Tibial artery (tissue), 4 donors: ENCODE results near the gene STEAP3.
A peak's percentile ranks its signal among the peaks of the same experiment; 100 is the strongest.

Source experiments
- DNase-seq, 2 donors: peaks; one replicate each; pipeline ENCODE4 v3.0.0-alpha.2; 2019
- H3K27ac ChIP-seq, 2 donors: fragments of 200-600 bp; sonication (generic) in 1 of 2; 1 replicate in 1 of 2; 2 replicates in 1 of 2; pipeline ENCODE4 v1.5.1; 2018 to 2019; ENCODE audit warnings: mild to moderate bottlenecking in 1 of 2
- H3K27me3 ChIP-seq, 2 donors: fragments of 200-600 bp; sonication (generic) in 1 of 2; one replicate each; pipeline versions ENCODE4 v1.5.1 to v1.6.0; 2016 to 2019
- H3K36me3 ChIP-seq, 3 donors: fragments of 200-600 bp; sonication (generic) in 2 of 3; one replicate each; pipeline ENCODE4 v1.5.1; 2016 to 2019; ENCODE audit warnings: mild to moderate bottlenecking in 2 of 3
- H3K4me1 ChIP-seq, 4 donors: fragments of 200-600 bp; sonication (generic) in 2 of 4; 1 replicate in 3 of 4; 2 replicates in 1 of 4; pipeline ENCODE4 v1.5.1; 2016 to 2019
- H3K4me3 ChIP-seq, 2 donors: fragments of 200-600 bp; sonication (generic) in 1 of 2; 1 replicate in 1 of 2; 2 replicates in 1 of 2; pipeline ENCODE4 v1.5.1; 2018 to 2019; ENCODE audit warnings: mild to moderate bottlenecking in 2 of 2
- H3K9me3 ChIP-seq, 3 donors: fragments of 200-600 bp; sonication (generic) in 1 of 3; one replicate each; pipeline ENCODE4 v1.5.1; 2016 to 2019
- intact Hi-C: fragments of 100-400 bp; cut with DNase I; formaldehyde crosslinking; loops from one replicate; pipeline ENCODE4 v1.15.0; 2023; ENCODE audit warnings: low total_unique reads
- TF ChIP-seq, protein P1 (sequence below), 2 experiments: fragments of 200-600 bp in 1 of 2; fragments of 450-650 bp in 1 of 2; IDR thresholded peaks; one replicate each; pipeline ENCODE4 v1.5.1; 2017 to 2019; ENCODE audit warnings: antibody characterized with exemption in 2 of 2, mild to moderate bottlenecking in 1 of 2, moderate library complexity in 1 of 2

Gene STEAP3

DNA sequence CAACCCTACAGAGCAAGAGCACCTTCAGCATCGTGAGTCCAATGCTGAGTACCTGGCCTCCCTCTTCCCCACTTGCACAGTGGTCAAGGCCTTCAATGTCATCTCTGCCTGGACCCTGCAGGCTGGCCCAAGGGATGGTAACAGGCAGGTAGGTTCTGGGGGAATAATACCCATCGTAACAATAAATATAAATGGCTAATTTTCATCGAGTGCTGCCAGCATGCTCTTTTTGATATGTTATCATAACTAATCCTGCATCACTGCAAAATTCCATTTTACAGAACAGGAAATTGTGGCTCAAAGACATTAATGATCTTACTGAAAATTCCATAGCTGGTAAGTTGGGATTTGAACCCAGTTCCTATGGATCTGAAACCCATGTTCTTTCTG lies 22.2 kb downstream of the STEAP3 start:
- H3K4me3 ChIP-seq, result no peak overlapping the region
- DNase-seq, result no peak
- TF ChIP-seq, protein P1, sequence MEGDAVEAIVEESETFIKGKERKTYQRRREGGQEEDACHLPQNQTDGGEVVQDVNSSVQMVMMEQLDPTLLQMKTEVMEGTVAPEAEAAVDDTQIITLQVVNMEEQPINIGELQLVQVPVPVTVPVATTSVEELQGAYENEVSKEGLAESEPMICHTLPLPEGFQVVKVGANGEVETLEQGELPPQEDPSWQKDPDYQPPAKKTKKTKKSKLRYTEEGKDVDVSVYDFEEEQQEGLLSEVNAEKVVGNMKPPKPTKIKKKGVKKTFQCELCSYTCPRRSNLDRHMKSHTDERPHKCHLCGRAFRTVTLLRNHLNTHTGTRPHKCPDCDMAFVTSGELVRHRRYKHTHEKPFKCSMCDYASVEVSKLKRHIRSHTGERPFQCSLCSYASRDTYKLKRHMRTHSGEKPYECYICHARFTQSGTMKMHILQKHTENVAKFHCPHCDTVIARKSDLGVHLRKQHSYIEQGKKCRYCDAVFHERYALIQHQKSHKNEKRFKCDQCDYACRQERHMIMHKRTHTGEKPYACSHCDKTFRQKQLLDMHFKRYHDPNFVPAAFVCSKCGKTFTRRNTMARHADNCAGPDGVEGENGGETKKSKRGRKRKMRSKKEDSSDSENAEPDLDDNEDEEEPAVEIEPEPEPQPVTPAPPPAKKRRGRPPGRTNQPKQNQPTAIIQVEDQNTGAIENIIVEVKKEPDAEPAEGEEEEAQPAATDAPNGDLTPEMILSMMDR (IDR thresholded peaks at IDR 0.05), result no peak
- no peaks in the 10 kb centered on the region for H3K9me3 ChIP-seq
- intact Hi-C loops, result no loop called here
- peaks cover 9 to 44% (median 20%) of the 10 kb centered on the region in 3 donors for H3K36me3 ChIP-seq
- no peaks in the 10 kb centered on the region for H3K27me3 ChIP-seq
- H3K4me1 ChIP-seq, result peaks cover 0 to 14% (median 10%) of the 10 kb centered on the region in 4 donors
- no peak overlapping the region for H3K27ac ChIP-seq

DNA sequence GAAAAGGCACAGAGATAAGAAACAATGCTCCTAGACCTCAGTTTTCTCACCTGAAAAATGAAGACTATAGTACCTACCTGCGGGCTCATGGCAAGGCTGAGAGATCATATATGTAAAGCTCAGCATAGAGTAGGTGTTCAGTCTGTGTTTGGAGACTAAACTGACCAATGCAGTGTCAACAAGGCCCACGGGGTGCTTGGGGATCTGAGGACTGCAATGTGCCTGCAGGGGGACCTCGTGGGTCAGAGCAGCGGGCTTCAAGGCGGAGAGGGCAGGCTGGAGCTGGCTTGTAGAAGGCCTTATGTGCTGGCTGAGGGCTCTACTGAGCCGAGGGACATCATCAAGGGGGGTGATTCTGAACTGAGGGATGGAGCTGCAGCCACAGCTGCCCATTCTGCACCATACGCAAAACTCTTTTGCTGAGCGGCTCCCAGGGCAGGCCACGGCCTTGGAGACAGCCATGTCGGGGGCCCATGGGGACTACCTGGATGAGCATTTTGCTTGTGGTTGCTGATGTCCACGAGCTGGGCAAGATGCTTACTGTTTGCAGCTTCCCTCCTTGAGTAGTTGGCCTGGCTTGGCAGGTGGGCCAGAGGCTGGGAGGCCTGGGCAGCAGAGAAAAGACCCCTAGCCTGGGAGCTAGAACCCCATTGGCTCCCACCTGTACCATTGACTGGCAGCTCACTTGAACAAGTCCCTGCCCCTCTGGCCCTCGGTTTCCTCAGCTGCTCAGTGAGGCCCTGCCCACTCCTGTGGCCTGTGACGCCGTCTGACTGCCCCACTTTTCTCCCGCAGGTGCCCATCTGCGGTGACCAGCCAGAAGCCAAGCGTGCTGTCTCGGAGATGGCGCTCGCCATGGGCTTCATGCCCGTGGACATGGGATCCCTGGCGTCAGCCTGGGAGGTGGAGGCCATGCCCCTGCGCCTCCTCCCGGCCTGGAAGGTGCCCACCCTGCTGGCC lies 23.5 kb downstream of the STEAP3 start:
- no peak overlapping the region for H3K27ac ChIP-seq
- peaks cover 9 to 50% (median 20%) of the 10 kb centered on the region in 3 donors for H3K36me3 ChIP-seq

DNA sequence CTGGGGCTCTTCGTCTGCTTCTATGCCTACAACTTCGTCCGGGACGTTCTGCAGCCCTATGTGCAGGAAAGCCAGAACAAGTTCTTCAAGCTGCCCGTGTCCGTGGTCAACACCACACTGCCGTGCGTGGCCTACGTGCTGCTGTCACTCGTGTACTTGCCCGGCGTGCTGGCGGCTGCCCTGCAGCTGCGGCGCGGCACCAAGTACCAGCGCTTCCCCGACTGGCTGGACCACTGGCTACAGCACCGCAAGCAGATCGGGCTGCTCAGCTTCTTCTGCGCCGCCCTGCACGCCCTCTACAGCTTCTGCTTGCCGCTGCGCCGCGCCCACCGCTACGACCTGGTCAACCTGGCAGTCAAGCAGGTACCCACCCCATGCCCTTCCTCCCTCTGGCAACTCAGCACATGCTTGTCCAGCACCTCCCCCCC lies 24.2 kb downstream of the STEAP3 start:
- TF ChIP-seq, protein P1 (IDR thresholded peaks at IDR 0.05), result no peak
- Histone ChIP-seq H3K4me3 (no peak overlapping the region), H3K4me1 (peaks cover 0 to 13% (median 9%) of the 10 kb centered on the region in 4 donors), H3K36me3 (peaks cover 9 to 54% (median 20%) of the 10 kb centered on the region in 3 donors), H3K9me3 (no peaks in the 10 kb centered on the region), H3K27ac (no peak overlapping the region), H3K27me3 (no peaks in the 10 kb centered on the region)
- peak in 1 of 2 donors; percentile 44 for DNase-seq
- intact Hi-C loops, result no loop called here

More for the DNA sequence above, 23.5 kb downstream of the STEAP3 start:
- intact Hi-C loops, result no loop called here
- TF ChIP-seq, protein P1 (IDR thresholded peaks at IDR 0.05), result no peak
- Histone ChIP-seq H3K4me3 (no peak overlapping the region), H3K27me3 (no peaks in the 10 kb centered on the region), H3K4me1 (peaks cover 0 to 9% (median 7%) of the 10 kb centered on the region in 4 donors), H3K9me3 (no peaks in the 10 kb centered on the region)
- DNase-seq, result peak in 1 of 2 donors; percentile 64

DNA sequence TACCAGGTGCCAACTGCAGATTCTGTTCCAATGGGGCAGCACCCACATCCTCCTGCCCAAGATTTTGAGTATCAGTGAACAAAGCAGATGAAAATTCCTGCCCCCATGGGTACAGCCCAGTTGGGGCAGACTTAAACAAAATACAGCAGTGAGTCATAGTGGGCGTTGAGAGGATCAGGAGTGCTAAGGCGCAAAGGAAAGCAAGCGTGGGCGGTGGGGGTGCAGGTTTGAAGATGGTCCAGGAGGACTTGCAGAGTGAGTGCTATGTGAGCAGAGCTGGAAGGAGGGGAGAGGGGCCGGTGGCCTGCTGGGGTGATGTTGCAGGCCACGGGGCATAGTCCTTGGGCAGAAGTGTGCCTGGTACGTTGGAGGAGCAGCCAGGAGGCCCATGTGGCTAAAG lies 24.7 kb downstream of the STEAP3 start:
- H3K27me3 ChIP-seq, result no peaks in the 10 kb centered on the region
- peaks cover 0 to 17% (median 9%) of the 10 kb centered on the region in 4 donors for H3K4me1 ChIP-seq
- DNase-seq, result peak in 1 of 2 donors; percentile 32
- no peak overlapping the region for H3K4me3 ChIP-seq
- TF ChIP-seq, protein P1 (IDR thresholded peaks at IDR 0.05), result no peak
- H3K36me3 ChIP-seq, result peaks cover 9 to 54% (median 20%) of the 10 kb centered on the region in 3 donors
- H3K27ac ChIP-seq, result no peak overlapping the region
- intact Hi-C loops, result no loop called here
- H3K9me3 ChIP-seq, result no peaks in the 10 kb centered on the region

DNA sequence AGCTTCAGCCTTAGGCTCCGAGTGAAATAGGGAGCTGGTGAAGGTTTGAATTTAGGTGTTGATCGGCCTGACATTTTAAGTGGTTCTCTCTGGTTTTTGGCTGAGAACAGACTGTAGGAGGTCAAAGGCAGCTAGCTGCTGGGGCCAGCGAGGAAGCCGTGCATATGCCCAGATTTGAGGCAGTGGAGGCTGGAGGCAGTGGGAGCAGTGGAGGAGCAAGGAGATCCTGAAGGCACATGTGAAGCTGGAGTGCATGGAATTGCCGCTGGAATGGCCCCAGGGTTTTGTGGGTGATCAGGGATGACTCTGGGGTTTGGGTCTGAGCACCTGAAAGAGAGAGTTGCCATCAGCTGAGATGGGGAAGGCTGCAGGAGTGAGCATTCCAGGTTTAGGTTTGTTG lies 25.1 kb downstream of the STEAP3 start:
- TF ChIP-seq, protein P1 (IDR thresholded peaks at IDR 0.05), result no peak
- DNase-seq, result peak in 1 of 2 donors; percentile 15
- Histone ChIP-seq H3K9me3 (no peaks in the 10 kb centered on the region), H3K36me3 (peaks cover 9 to 54% (median 20%) of the 10 kb centered on the region in 3 donors), H3K27me3 (no peaks in the 10 kb centered on the region), H3K27ac (no peak overlapping the region), H3K4me3 (no peak overlapping the region), H3K4me1 (peaks cover 0 to 17% (median 9%) of the 10 kb centered on the region in 4 donors)
- intact Hi-C loops, result no loop called here
